Fibroblast of lung (primary cell): ENCODE measurements around the gene RPL22. TPM values are rescaled to one million over a fixed set of nuclear protein-coding genes. Genes with fewer than 3 reads are reported as not detected.

ENCODE experiments used
- DNase-seq, 2 donors: peaks; one replicate each; pipeline versions ENCODE4 v3.0.0 to v3.0.0-alpha.2; 2010; ENCODE audit warnings: low read depth in 2 of 2
- H2AFZ ChIP-seq: 2 replicates; pipeline ENCODE4 v1.5.1; 2012; ENCODE audit warnings: low read length, control low read depth, inconsistent platforms
- H3K27ac ChIP-seq: 2 replicates; pipeline ENCODE4 v1.5.1; 2011; ENCODE audit warnings: low read length, control low read depth; ENCODE audit not compliant: insufficient read depth
- H3K27me3 ChIP-seq: 2 replicates; pipeline ENCODE4 v1.5.1; 2011; ENCODE audit warnings: mild to moderate bottlenecking, low read length; ENCODE audit not compliant: control insufficient read depth, insufficient read depth
- H3K36me3 ChIP-seq: 2 replicates; pipeline ENCODE4 v1.5.1; 2011; ENCODE audit warnings: low read length; ENCODE audit not compliant: control insufficient read depth, insufficient read depth
- H3K4me1 ChIP-seq: 2 replicates; pipeline ENCODE4 v1.5.1; 2011; ENCODE audit warnings: low read length; ENCODE audit not compliant: control insufficient read depth, insufficient read depth; ENCODE audit errors: extremely low read depth
- H3K4me2 ChIP-seq: 2 replicates; pipeline ENCODE4 v1.5.1; 2011; ENCODE audit warnings: low read length, control low read depth; ENCODE audit not compliant: insufficient read depth; ENCODE audit errors: extremely low read depth
- H3K4me3 ChIP-seq, 4 experiments: fragments of 200-600 bp in 1 of 4; sonication (generic) in 1 of 4; replicated peaks in 1 of 4; 2 replicates each; pipeline ENCODE4 v1.5.1; 2011 to 2016; ENCODE audit warnings: low read length in 4 of 4, low read depth in 3 of 4, mild to moderate bottlenecking in 3 of 4, control low read depth in 2 of 4, inconsistent platforms in 1 of 4, mixed read lengths in 1 of 4; ENCODE audit not compliant: insufficient read depth in 1 of 4; ENCODE audit errors: control extremely low read depth in 1 of 4
- H3K79me2 ChIP-seq: 2 replicates; pipeline ENCODE4 v1.5.1; 2012; ENCODE audit warnings: mild to moderate bottlenecking, low read length, inconsistent platforms; ENCODE audit not compliant: control insufficient read depth, insufficient read depth
- H3K9ac ChIP-seq: 2 replicates; pipeline ENCODE4 v1.5.1; 2011; ENCODE audit warnings: mild to moderate bottlenecking, low read length, control low read depth; ENCODE audit not compliant: insufficient read depth
- H3K9me3 ChIP-seq: 2 replicates; pipeline ENCODE4 v1.5.1; 2012; ENCODE audit warnings: low read depth, low read length; ENCODE audit not compliant: control insufficient read depth, insufficient read depth
- H4K20me1 ChIP-seq: 2 replicates; pipeline ENCODE4 v1.5.1; 2011; ENCODE audit warnings: low read length; ENCODE audit not compliant: control insufficient read depth, insufficient read depth; ENCODE audit errors: extremely low read depth
- CTCF ChIP-seq, 2 donors: IDR thresholded peaks in 1 of 2; conservative IDR thresholded peaks in 1 of 2; 1 replicate in 1 of 2; 2 replicates in 1 of 2; pipeline ENCODE4 v1.5.1; 2011 to 2012; ENCODE audit warnings: low read length in 2 of 2, control low read depth in 1 of 2, inconsistent platforms in 1 of 2, low read depth in 1 of 2, mild to moderate bottlenecking in 1 of 2
- EZH2 ChIP-seq: IDR thresholded peaks from 2 replicates; pipeline ENCODE4 v1.5.1; 2012; ENCODE audit warnings: low read length, control low read depth, mild to moderate bottlenecking; ENCODE audit errors: missing control alignments
- polyA plus RNA-seq, 2 donors: library from polyadenylated mRNA; depleted of rRNA in 1 of 2; stranded (reverse) in 1 of 2; unstranded in 1 of 2; fragments of >200 nt; gene quantifications; 2 replicates each; pipeline ENCODE4 v1.2.1, GENCODE V29; 2011 to 2012; ENCODE audit warnings: missing spikeins in 1 of 2
- total RNA-seq: library from RNA; depleted of rRNA; stranded (reverse); fragments of >200 nt; gene quantifications from 2 replicates; pipeline ENCODE4 v1.2.1, GENCODE V29; 2014

Gene RPL22
- total and polyA plus RNA-seq, 2 donors (not counting 1 experiment from before 2014, with no cell fraction given): 159 to 369 TPM

- H3K9me3 ChIP-seq: no peaks in the 10 kb centered on the region
- H3K27ac ChIP-seq: no peak overlapping the region
- H3K27me3 ChIP-seq: peaks cover 33% of the 10 kb centered on the region
- peaks cover 5% of the 10 kb centered on the region for H3K4me1 ChIP-seq
- DNase-seq: peak; percentile 70 to 73
- no peaks in the 10 kb centered on the region for H3K79me2 ChIP-seq
- H2AFZ ChIP-seq: no peak overlapping the region
- H3K4me2 ChIP-seq: peak overlapping the region; percentile 51
- H3K4me3 ChIP-seq: no peak overlapping the region
- H3K36me3 ChIP-seq: no peaks in the 10 kb centered on the region
- TF ChIP-seq EZH2: peak; percentile 6
- peak; percentile 61 to 72 for TF ChIP-seq CTCF (conservative IDR thresholded peaks at IDR 0.05 in 1 of 2, IDR thresholded peaks at IDR 0.05 in 1 of 2; ENCODE audit: low read depth in 1 of 2, low read length in 2 of 2)
- H3K9ac ChIP-seq: no peak overlapping the region
- H4K20me1 ChIP-seq: no peaks in the 10 kb centered on the region
These were observed 45.9 kb upstream of the RPL22 start for GRCh38 chr1:6245086-6245868.

GRCh38 chr1:6244401-6245049 lies 45.1 kb upstream of the RPL22 start:
- Histone ChIP-seq H3K79me2 (no peaks in the 10 kb centered on the region), H3K9me3 (no peaks in the 10 kb centered on the region), H3K4me1 (peaks cover 5% of the 10 kb centered on the region), H3K4me2 (no peak overlapping the region), H2AFZ (no peak overlapping the region), H3K9ac (no peak overlapping the region), H3K27me3 (peaks cover 29% of the 10 kb centered on the region), H3K36me3 (no peaks in the 10 kb centered on the region), H4K20me1 (no peaks in the 10 kb centered on the region), H3K4me3 (no peak overlapping the region), H3K27ac (no peak overlapping the region)
- peak; percentile 68 for TF ChIP-seq EZH2
- TF ChIP-seq CTCF (conservative IDR thresholded peaks at IDR 0.05 in 1 of 2, IDR thresholded peaks at IDR 0.05 in 1 of 2; ENCODE audit: low read depth in 1 of 2, low read length in 2 of 2): no peak
- no peak for DNase-seq

DNA sequence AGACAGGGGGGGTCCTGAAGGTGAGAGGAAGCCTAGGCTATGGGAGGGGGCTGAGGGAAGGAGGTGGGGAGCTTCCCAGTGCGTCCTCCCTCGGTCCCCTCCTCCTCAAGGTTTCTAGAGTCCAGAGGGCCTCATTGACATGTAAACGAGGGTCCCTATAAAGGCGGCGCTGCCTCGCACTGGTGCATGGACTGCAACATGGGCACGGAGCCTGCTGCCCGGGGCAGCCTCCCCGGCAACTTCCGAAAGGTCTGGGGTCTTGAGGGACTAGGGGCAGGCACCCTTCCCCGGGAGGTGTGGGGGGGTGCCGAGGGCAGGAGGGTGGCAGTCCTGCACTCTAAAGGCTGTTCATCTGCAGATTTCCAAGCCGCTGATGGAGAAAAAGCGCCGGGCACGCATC lies 44.6 kb upstream of the RPL22 start, which contains the start of gene HES3:
Gene HES3 (plus strand): TSS at position 187 of the 400 bp plus-strand sequence. CDS start 187 bp downstream, at position 374.
- no peak within 1 kb of the TSS for H3K4me3 ChIP-seq
- peaks cover 29% of the 10 kb centered on the region for H3K27me3 ChIP-seq
- no peak within 1 kb of the TSS for H3K27ac ChIP-seq
- H3K4me2 ChIP-seq: no peak within 1 kb of the TSS
- no peak within 1 kb of the TSS for H3K9ac ChIP-seq
- no peaks in the 10 kb centered on the region for H3K79me2 ChIP-seq
- no peaks in the 10 kb centered on the region for H3K36me3 ChIP-seq
- no peaks in the 10 kb centered on the region for H4K20me1 ChIP-seq
- DNase-seq: no peak
- no peak within 1 kb of the TSS for H2AFZ ChIP-seq
- peaks cover 5% of the 10 kb centered on the region for H3K4me1 ChIP-seq
- no peaks in the 10 kb centered on the region for H3K9me3 ChIP-seq
- TF ChIP-seq EZH2 (no peak), CTCF (conservative IDR thresholded peaks at IDR 0.05 in 1 of 2, IDR thresholded peaks at IDR 0.05 in 1 of 2; ENCODE audit: low read depth in 1 of 2, low read length in 2 of 2) (no peak)
